Measurements from ENCODE around the gene STX7.
A peak's percentile ranks its signal among the peaks of the same experiment; 100 is the strongest.
"Not testable (repeated sequence)": the region's sequence is repeated elsewhere in the genome, so short reads cannot be mapped to it uniquely, and the experiment has no call there.

The STX7 gene

GRCh38 chr6:132512638-132513632 is at the start of gene STX7:
TSS of gene STX7 (minus strand) at chr6:132513116. CDS start at chr6:132503530, 9,586 bp downstream.
- DNase-seq: peak; percentile 88 to 90

GRCh38 chr6:132560087-132560486 is 47.2 kb upstream of the STX7 start:
- not testable (repeated sequence) for DNase-seq

GRCh38 chr6:132552372-132552771 is 39.5 kb upstream of the STX7 start, which contains the start of gene TAAR8:
TSS of gene TAAR8 (plus strand) at chr6:132552672. CDS start at chr6:132552693, 21 bp downstream.
- no peak for DNase-seq

GRCh38 chr6:132551214-132551613 is 38.3 kb upstream of the STX7 start:
- DNase-seq: no peak

GRCh38 chr6:132548746-132549463 is 36.0 kb upstream of the STX7 start:
- no peak for DNase-seq

- no peak for DNase-seq
Measured at GRCh38 chr6:132544826-132545225, 31.9 kb upstream of the STX7 start.

GRCh38 chr6:132537977-132538376 is 25.1 kb upstream of the STX7 start, which contains the start of gene TAAR9:
TSS of gene TAAR9 (plus strand) at chr6:132538277. CDS start at chr6:132538290, 13 bp downstream.
- no peak for DNase-seq

GRCh38 chr6:132537145-132537544 is 24.2 kb upstream of the STX7 start:
- no peak for DNase-seq

GRCh38 chr6:132534546-132534945 is 21.6 kb upstream of the STX7 start:
- not testable (repeated sequence) for DNase-seq

- DNase-seq: peak; percentile 60 to 70
Measured at GRCh38 chr6:132530293-132530974, 17.5 kb upstream of the STX7 start.

- DNase-seq: no peak
Measured at GRCh38 chr6:132527791-132528190, 14.9 kb upstream of the STX7 start.

GRCh38 chr6:132526461-132526860 is 13.5 kb upstream of the STX7 start:
- no peak for DNase-seq

GRCh38 chr6:132525866-132526265 is 12.9 kb upstream of the STX7 start:
- no peak for DNase-seq

GRCh38 chr6:132524646-132525045 is 11.7 kb upstream of the STX7 start:
- DNase-seq: no peak

GRCh38 chr6:132520953-132521352 is 8.0 kb upstream of the STX7 start:
- DNase-seq: no peak

GRCh38 chr6:132515386-132515785 is 2.5 kb upstream of the STX7 start:
- no peak for DNase-seq

GRCh38 chr6:132513831-132514545 is 1.1 kb upstream of the STX7 start:
- no peak for DNase-seq

- no peak for DNase-seq
Measured at GRCh38 chr6:132512342-132512637, 626 bp downstream of the STX7 start.

GRCh38 chr6:132511831-132512220 is 1.1 kb downstream of the STX7 start:
- no peak for DNase-seq

- DNase-seq: no peak
Measured at GRCh38 chr6:132511210-132511830, 1.6 kb downstream of the STX7 start.

GRCh38 chr6:132506869-132507808 is 5.8 kb downstream of the STX7 start:
- DNase-seq: no peak

Data from CD4-positive, alpha-beta T cell treated with Interferon alpha-2 for 1 hour (primary cell).